GM10248 (cell line): ENCODE measurements around the gene CCSER2.
A peak's percentile ranks its signal among the peaks of the same experiment; 100 is the strongest.
"Not testable (repeated sequence)": the region's sequence is repeated elsewhere in the genome, so short reads cannot be mapped to it uniquely, and the experiment has no call there.

ENCODE experiments used
- CTCF ChIA-PET: fragments of 300-600 bp; sonication (Branson Sonifier 250); formaldehyde crosslinking; extraction: SDS; loops from one replicate; lab custom pipeline; 2021; ENCODE audit warnings: antibody characterized with exemption; lab: Yijun Ruan, JAX
- POLR2A ChIA-PET: fragments of 350-650 bp; sonication (Branson Sonifier 250); formaldehyde crosslinking; extraction: SDS; loops from one replicate; lab custom pipeline; 2020; ENCODE audit warnings: antibody characterized with exemption; lab: Yijun Ruan, JAX
- DNase-seq: peaks from one replicate; pipeline ENCODE4 v3.0.0; 2012; ENCODE audit errors: extremely low spot score
- CTCF ChIP-seq: IDR thresholded peaks from 2 replicates; pipeline ENCODE4 v1.5.1; 2012; ENCODE audit warnings: mild to moderate bottlenecking, low read depth; ENCODE audit errors: extremely low read depth, missing control alignments, control extremely low read depth

Gene CCSER2

GRCh38 chr10:84311576-84311975 lies 16.8 kb upstream of the CCSER2 start:
- POLR2A ChIA-PET: no interaction called here
- CTCF ChIA-PET: interaction anchor here (0.9 to 2.9 kb wide), 5 partner anchors 12 to 229 kb away, joined by 3 to 12 read pairs (median 11); no protein-coding TSS in a partner anchor
- TF ChIP-seq CTCF: no peak
- no peak for DNase-seq

GRCh38 chr10:84312816-84313215 lies 15.6 kb upstream of the CCSER2 start:
- ChIA-PET POLR2A (no interaction called here), CTCF (interaction anchor here (1.1 to 1.5 kb wide), 2 partner anchors 16 to 49 kb away, joined by 3 to 6 read pairs; partner anchors contain the start of gene CCSER2)
- no peak for DNase-seq
- no peak for TF ChIP-seq CTCF

- no peak for TF ChIP-seq CTCF
Observed at GRCh38 chr10:84314275-84314674, 14.1 kb upstream of the CCSER2 start.

GRCh38 chr10:84317174-84317573 lies 11.2 kb upstream of the CCSER2 start:
- CTCF ChIA-PET: interaction anchor here (2.6 kb wide), 1 partner anchor 11 kb away, joined by 10 read pairs; the partner anchor contains the start of gene CCSER2
- POLR2A ChIA-PET: no interaction called here
- TF ChIP-seq CTCF: no peak
- DNase-seq: peak; percentile 34

More at GRCh38 chr10:84314275-84314674, 14.1 kb upstream of the CCSER2 start:
- ChIA-PET CTCF (interaction anchor here (1.5 kb wide), 1 partner anchor 15 kb away, joined by 6 read pairs; the partner anchor contains the start of gene CCSER2), POLR2A (no interaction called here)
- no peak for DNase-seq

GRCh38 chr10:84321902-84322301 lies 6.5 kb upstream of the CCSER2 start:
- POLR2A ChIA-PET: no interaction called here
- CTCF ChIA-PET: interaction anchor here (1.4 kb wide), 1 partner anchor 109 kb away, joined by 3 read pairs; no protein-coding TSS in a partner anchor
- no peak for DNase-seq
- TF ChIP-seq CTCF: no peak

- DNase-seq, POLR2A ChIA-PET: not testable (repeated sequence)
- CTCF ChIA-PET: interaction anchor here (1.3 kb wide), 1 partner anchor 56 kb away, joined by 3 read pairs; no protein-coding TSS in a partner anchor
Observed at GRCh38 chr10:84323566-84323965, 4.8 kb upstream of the CCSER2 start.

- DNase-seq, POLR2A ChIA-PET: not testable (repeated sequence)
- CTCF ChIA-PET: interaction anchor here (1.5 to 2.1 kb wide), 2 partner anchors 103 to 213 kb away, joined by 3 to 4 read pairs; no protein-coding TSS in a partner anchor
Observed at GRCh38 chr10:84326995-84327394, 1.4 kb upstream of the CCSER2 start.
